Breast epithelium (tissue), 3 donors: ENCODE measurements around the gene CYB561.

Experiments used
- POLR2A ChIP-seq: fragments of 450-650 bp; IDR thresholded peaks from one replicate; pipeline ENCODE4 v1.6.1; 2016; ENCODE audit warnings: antibody characterized with exemption, mild to moderate bottlenecking, moderate library complexity
- POLR2AphosphoS5 ChIP-seq, 3 donors: sonication (generic); formaldehyde crosslinking; IDR thresholded peaks; one replicate each; pipeline ENCODE4 v1.6.1; 2017; ENCODE audit warnings: antibody characterized with exemption in 3 of 3
- TF ChIP-seq, protein P1 (sequence below), 3 donors: fragments of 450-650 bp; IDR thresholded peaks; one replicate each; pipeline ENCODE4 v1.5.1; 2016 to 2017; ENCODE audit warnings: antibody characterized with exemption in 3 of 3, mild to moderate bottlenecking in 3 of 3, moderate library complexity in 3 of 3

- TF ChIP-seq POLR2AphosphoS5 (IDR thresholded peaks at IDR 0.05) = no peak
- no peak for TF ChIP-seq POLR2A
- TF ChIP-seq, protein P1, sequence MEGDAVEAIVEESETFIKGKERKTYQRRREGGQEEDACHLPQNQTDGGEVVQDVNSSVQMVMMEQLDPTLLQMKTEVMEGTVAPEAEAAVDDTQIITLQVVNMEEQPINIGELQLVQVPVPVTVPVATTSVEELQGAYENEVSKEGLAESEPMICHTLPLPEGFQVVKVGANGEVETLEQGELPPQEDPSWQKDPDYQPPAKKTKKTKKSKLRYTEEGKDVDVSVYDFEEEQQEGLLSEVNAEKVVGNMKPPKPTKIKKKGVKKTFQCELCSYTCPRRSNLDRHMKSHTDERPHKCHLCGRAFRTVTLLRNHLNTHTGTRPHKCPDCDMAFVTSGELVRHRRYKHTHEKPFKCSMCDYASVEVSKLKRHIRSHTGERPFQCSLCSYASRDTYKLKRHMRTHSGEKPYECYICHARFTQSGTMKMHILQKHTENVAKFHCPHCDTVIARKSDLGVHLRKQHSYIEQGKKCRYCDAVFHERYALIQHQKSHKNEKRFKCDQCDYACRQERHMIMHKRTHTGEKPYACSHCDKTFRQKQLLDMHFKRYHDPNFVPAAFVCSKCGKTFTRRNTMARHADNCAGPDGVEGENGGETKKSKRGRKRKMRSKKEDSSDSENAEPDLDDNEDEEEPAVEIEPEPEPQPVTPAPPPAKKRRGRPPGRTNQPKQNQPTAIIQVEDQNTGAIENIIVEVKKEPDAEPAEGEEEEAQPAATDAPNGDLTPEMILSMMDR (IDR thresholded peaks at IDR 0.05) = no peak
These were observed 34.9 kb upstream of the CYB561 start for GRCh38 chr17:63480826-63481487.
